Duodenal mucosa (tissue), 2 donors: Measurements from ENCODE around the gene PNMA8B.
"Not testable (repeated sequence)": the region's sequence is repeated elsewhere in the genome, so short reads cannot be mapped to it uniquely, and the experiment has no call there.

Source experiments
- H3K27ac ChIP-seq: one replicate; pipeline ENCODE4 v1.7.0; 2013; ENCODE audit warnings: low read depth, low read length
- H3K27me3 ChIP-seq, 2 donors: one replicate each; pipeline ENCODE4 v1.7.0; 2013; ENCODE audit warnings: low read length in 2 of 2, control low read depth in 1 of 2; ENCODE audit not compliant: insufficient read depth in 2 of 2, control insufficient read depth in 1 of 2
- H3K36me3 ChIP-seq, 2 donors: one replicate each; pipeline ENCODE4 v1.7.0; 2013; ENCODE audit warnings: low read length in 2 of 2, control low read depth in 1 of 2; ENCODE audit not compliant: insufficient read depth in 2 of 2, control insufficient read depth in 1 of 2
- H3K4me1 ChIP-seq, 2 donors: one replicate each; pipeline ENCODE4 v1.7.0; 2013; ENCODE audit warnings: low read length in 2 of 2, control low read depth in 1 of 2; ENCODE audit not compliant: insufficient read depth in 2 of 2, control insufficient read depth in 1 of 2
- H3K4me3 ChIP-seq, 2 donors: one replicate each; pipeline ENCODE4 v1.7.0; 2013; ENCODE audit warnings: low read length in 2 of 2, low read depth in 1 of 2
- H3K9ac ChIP-seq, 2 donors: one replicate each; pipeline ENCODE4 v1.7.0; 2013; ENCODE audit warnings: low read length in 2 of 2, low read depth in 1 of 2
- H3K9me3 ChIP-seq, 2 donors: one replicate each; pipeline ENCODE4 v1.7.0; 2013; ENCODE audit warnings: low read length in 2 of 2, control low read depth in 1 of 2; ENCODE audit not compliant: control insufficient read depth in 1 of 2

Gene PNMA8B

DNA sequence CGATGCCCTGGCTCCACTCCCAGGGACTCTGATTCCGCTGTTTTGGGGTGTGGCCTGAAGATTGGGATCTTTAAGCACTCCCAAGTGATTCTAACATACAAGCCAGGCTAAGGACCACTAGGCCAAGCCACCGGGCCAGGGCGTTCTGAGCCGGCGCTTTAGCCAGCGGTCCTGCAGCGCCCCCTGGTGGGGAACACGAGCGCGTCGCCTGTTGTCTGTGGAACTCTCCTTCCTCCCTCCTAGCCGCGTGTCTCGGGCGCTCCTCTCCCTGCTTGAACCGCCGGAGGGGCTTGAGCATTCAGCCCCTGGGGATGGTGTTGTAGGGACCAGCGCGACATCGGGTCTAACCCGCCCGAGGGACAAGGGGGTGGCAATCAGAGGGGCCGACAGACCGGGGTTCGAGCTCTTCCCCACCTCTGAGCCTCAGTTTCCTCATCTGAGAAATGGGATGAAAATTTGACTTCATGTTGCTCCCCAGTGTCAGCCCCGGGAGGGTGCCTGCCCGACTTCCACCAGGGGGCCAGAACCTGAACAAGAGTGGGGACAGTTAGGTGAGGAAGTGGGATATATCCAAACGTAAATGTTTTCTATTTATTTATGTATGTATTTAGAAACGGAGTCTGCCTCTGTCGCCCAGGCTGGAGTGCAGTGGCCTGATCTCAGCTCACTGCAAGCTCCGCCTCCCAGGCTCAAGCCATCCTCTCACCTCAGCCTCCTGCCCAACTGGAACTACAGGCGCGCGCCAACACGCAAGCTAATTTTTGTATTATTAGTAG is 18.0 kb upstream of the PNMA8B start:
- Histone ChIP-seq H3K4me3 (no peak overlapping the region), H3K9me3 (no peaks in the 10 kb centered on the region), H3K27me3 (no peaks in the 10 kb centered on the region), H3K4me1 (no peaks in the 10 kb centered on the region), H3K36me3 (no peaks in the 10 kb centered on the region), H3K9ac (no peak overlapping the region), H3K27ac (no peak overlapping the region)

DNA sequence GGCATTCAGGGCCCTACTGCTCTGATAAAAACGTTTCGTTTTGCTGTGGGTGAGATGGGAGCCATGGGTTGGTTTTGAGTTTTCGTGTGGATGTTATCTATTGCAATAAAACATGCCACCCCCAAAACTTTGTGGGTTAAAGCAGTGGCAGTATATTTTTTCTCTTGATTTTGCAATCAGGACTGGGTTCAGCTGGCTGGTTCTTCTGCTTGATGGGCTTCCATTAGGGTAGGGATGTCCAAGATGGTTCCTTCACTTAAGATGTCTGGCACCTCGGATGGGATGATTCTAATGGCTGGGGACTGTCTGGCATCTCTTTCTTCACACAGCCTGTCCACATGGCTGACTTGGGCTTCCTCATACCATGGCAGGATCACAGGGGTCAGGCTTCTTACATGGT is 15.6 kb upstream of the PNMA8B start:
- Histone ChIP-seq H3K9ac (no peak overlapping the region), H3K27me3 (no peaks in the 10 kb centered on the region), H3K9me3 (no peaks in the 10 kb centered on the region), H3K4me3 (no peak overlapping the region), H3K36me3 (no peaks in the 10 kb centered on the region), H3K27ac (no peak overlapping the region), H3K4me1 (no peaks in the 10 kb centered on the region)

DNA sequence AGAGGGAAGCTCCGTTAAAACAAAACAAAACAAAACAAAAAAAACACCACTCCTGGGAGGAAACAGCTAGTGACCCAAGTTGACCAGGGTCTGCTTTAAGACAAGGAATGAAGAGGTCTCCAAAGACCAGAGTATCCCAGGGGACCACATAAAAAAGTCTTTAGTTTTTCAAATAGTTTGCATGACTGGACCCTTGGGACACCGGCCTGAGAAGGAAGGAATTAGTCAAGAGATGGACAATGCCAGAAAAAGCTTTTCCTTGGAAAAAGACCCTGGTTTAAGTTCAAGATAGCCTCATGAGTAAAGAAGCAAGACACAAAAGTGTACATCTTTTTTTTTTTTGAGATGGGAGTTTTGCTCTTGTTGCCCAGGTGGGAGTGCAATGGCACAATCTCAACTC is 12.5 kb upstream of the PNMA8B start:
- Histone ChIP-seq H3K4me1 (no peaks in the 10 kb centered on the region), H3K36me3 (no peaks in the 10 kb centered on the region), H3K27ac (no peak overlapping the region), H3K4me3 (no peak overlapping the region), H3K9ac (no peak overlapping the region), H3K27me3 (no peaks in the 10 kb centered on the region), H3K9me3 (no peaks in the 10 kb centered on the region)

DNA sequence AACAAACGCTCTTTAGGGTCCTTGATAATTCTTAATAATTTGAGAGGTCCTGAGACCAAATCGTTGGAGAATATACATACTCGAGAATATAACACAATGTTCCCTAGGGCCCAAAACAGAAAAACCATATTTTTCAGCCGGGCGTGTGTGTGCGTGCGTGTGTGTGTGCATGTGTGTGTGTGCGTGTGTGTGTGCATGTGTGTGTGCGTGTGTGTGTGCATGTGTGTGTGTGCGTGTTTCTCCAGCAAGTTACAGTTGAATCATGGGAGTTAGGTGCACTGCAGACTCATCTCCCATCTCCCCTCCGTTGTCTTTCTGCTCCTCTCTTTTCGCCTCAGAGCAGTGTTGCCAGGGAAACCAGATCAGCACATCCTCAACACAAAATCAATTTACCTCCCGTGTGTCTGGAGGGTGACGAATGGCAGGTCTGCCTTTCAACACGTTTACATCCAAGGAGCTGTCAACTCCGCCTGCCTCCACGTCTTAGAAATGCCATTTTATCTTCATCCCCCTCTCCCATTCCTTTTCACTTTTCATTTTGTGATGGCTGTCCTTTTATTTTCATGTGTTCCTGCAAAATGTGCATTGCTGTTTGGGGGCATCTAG is 8.3 kb upstream of the PNMA8B start:
- Histone ChIP-seq H3K4me3 (no peak overlapping the region), H3K27me3 (no peaks in the 10 kb centered on the region), H3K4me1 (no peaks in the 10 kb centered on the region), H3K27ac (no peak overlapping the region), H3K9ac (no peak overlapping the region), H3K9me3 (no peaks in the 10 kb centered on the region), H3K36me3 (no peaks in the 10 kb centered on the region)

DNA sequence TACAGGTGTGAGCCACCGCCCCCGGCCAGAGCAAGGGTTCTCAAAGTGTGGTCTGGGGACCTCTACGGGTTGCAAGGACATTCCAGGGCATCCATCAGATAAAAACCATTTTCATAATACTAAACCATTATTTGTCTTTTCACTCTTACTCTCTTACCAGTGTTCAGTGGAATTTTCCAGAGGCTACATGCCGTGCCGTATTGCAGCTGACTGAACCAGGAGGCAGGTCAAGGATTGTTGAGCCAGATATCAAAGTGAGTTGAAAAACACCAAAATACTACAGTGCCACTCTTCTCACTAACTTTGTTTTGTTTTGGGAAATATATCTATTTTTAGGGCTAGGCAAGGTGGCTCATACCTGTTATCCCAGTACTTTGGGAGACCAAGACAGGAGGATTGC is 7.2 kb upstream of the PNMA8B start:
- Histone ChIP-seq H3K27ac (no peak overlapping the region), H3K9me3 (no peaks in the 10 kb centered on the region), H3K4me3 (no peak overlapping the region), H3K36me3 (no peaks in the 10 kb centered on the region), H3K27me3 (no peaks in the 10 kb centered on the region), H3K4me1 (no peaks in the 10 kb centered on the region), H3K9ac (no peak overlapping the region)

DNA sequence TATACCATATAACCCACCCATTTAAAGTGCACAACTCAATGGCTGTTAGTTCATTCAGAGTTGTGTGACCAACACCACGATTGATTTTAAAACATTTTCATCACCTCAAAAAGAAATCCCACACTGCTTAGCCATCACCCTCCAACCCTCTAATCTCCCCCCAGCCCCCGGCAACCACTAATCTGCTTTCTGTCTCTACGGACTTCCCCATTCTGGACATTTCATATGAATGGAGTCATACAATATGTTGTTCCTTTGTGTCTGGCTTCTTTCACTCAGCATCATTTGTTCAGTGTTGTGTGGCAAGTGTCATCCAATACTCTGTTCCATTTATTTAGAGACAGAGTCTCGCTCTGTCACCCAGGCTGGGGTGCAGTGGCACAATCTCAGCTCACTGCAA is 4.0 kb upstream of the PNMA8B start:
- Histone ChIP-seq H3K9me3 (no peaks in the 10 kb centered on the region), H3K4me1 (peaks cover 0 to 3% of the 10 kb centered on the region in 2 donors), H3K9ac (no peak overlapping the region), H3K27me3 (peaks cover 6 to 12% of the 10 kb centered on the region in 2 donors), H3K27ac (no peak overlapping the region), H3K4me3 (no peak overlapping the region), H3K36me3 (no peaks in the 10 kb centered on the region)

DNA sequence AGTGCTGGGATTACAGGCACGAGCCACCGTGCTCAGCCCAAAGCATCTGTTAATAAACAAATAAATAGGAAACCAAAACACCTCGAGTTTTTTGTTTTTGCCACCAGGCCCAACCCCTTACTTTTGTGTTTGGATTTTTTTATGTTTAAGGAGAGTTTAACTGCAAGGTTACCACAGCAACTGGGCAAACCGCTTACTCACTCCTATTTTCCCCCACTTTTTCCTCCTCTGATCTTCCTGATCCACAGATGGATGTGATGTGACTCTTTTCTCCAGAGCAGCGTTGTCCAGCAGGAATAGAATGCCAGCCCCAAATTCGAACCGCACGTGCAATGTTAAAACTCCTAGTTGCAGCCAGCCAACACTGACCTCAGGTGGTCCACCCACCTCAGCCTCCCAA is 2.1 kb upstream of the PNMA8B start:
- Histone ChIP-seq H3K9ac (no peak overlapping the region), H3K27me3 (peaks cover 19 to 25% of the 10 kb centered on the region in 2 donors), H3K4me3 (no peak overlapping the region), H3K9me3 (no peaks in the 10 kb centered on the region), H3K36me3 (no peaks in the 10 kb centered on the region), H3K4me1 (peaks cover 3 to 8% of the 10 kb centered on the region in 2 donors), H3K27ac (no peak overlapping the region)

DNA sequence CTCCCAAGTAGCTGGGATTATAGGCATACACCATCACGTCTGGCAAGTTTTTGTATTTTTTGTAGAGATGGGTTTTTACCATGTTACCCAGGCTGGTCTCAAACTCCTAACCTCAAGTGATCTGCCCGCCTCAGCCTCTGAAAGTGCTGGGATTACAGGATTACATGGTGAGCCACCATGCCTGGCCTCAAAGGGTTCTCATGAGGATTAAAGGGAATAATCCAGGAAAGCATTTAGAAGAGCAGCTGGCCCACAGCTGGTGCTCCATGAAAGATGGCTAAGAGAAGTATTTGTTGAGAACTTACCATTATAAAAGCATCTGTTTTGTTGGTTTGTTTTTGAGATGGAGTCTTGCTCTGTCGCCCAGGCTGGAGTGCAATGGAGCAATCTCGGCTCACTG is 1.2 kb upstream of the PNMA8B start:
- H3K9ac ChIP-seq, H3K27ac ChIP-seq, H3K4me3 ChIP-seq, H3K9me3 ChIP-seq, H3K4me1 ChIP-seq, H3K36me3 ChIP-seq: not testable (repeated sequence)
- H3K27me3 ChIP-seq = peaks cover 28 to 33% of the 10 kb centered on the region in 2 donors

DNA sequence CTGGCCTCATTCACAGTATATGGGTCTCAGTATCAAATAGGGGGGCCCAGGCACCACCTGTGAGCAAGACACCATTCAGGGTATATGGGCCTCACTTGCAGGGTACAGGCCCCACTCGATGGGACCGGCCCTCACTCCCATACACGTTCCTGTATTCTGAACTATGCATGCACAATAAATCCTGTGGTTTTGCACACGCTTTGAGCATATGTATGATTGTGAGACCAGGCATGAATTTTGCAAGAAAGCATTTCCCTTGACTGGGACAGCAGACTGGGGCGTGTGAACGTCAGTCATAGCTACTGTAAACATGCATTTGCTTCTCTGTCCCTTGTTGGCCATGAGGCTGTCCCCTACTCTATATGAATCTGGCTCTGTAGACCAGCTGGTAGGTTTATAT is 637 bp upstream of the PNMA8B start:
- Histone ChIP-seq H3K4me1 (peaks cover 3 to 8% of the 10 kb centered on the region in 2 donors), H3K27ac (no peak overlapping the region)

DNA sequence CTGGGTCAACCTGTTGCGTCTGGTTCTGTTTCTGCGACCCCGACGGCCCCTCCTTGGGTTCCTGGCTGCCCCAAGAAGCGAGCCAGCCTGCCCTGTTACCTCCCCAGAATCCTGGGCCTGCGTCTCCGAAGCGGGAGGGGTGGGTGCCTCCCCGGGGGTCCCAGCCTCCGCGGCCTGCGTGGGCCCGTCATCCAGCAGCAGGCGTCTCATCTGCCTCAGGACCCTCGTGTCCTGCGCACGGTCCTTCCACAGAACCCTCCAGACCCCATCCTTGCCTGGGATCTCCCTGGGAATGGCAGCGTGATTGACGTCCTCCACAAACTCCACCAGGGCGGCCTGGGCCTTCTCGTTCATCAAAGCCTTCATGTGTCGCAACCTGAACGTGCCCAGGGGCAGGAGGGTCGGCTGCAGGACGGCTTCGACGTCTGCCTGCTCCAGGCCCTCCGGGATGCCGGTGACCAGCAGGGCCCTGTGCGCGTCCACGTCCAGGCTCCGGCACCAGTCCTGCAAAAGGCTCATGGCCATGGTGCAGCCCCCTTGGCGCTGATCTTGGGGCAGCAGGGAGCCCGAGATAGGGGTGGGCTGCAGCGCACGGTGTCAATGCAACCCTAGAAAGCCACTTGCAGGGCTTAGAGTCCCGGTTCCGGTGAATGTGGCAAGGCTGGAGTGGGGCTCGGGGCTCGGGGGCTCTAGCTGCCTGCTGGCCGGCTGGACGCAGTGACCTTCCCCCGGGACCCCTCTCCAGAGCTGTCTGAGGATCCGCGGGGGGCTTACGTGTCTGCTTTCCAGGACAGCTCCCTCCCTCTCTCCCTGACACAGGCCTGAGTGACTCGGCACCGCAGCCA is 504 bp downstream of the PNMA8B start:
- Histone ChIP-seq H3K4me3 (peak overlapping the region in 1 of 2 donors; percentile 51), H3K9me3 (no peaks in the 10 kb centered on the region), H3K36me3 (no peaks in the 10 kb centered on the region), H3K27ac (no peak overlapping the region), H3K4me1 (peaks cover 3 to 8% of the 10 kb centered on the region in 2 donors), H3K9ac (no peak overlapping the region), H3K27me3 (peaks cover 44 to 46% of the 10 kb centered on the region in 2 donors)

More for the DNA sequence above, 637 bp upstream of the PNMA8B start:
- no peak overlapping the region for H3K9ac ChIP-seq
- no peaks in the 10 kb centered on the region for H3K9me3 ChIP-seq
- peaks cover 34 to 38% of the 10 kb centered on the region in 2 donors for H3K27me3 ChIP-seq
- no peaks in the 10 kb centered on the region for H3K36me3 ChIP-seq
- no peak overlapping the region for H3K4me3 ChIP-seq
